ENCODE measurements around the gene PARK7.

DNA sequence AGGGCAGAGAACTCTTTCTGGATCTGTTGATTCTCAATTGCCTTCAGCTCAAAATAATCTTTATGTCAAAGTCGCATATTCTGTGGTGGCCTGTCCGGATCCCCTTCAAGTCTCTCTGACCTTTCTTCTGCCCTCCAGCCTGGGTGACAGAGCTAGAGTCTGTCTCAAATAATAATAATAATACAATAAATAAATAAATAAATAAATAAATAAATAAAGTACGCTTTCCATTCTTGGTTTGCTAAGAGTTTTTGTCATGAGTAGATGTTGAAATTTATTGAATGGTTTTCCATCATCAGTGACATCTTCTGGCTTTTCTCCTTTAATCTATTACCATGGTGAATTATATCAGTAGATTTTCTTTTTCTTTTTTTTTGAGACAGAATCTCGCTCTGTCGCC, 33.9 kb downstream of the PARK7 start:
- no peak for TF ChIP-seq CTCF (IDR thresholded peaks at IDR 0.05; ENCODE audit: insufficient read depth, low read length, poor library complexity, severe bottlenecking)
- TF ChIP-seq EZH2phosphoT487 (conservative IDR thresholded peaks at IDR 0.05; ENCODE audit: low read length): no peak

All from SU-DHL-6 (cell line).